Astrocyte (in vitro differentiated cells and primary cell): ENCODE measurements around the gene DIRAS2. TPM values are rescaled to one million over a fixed set of nuclear protein-coding genes. Genes with fewer than 3 reads are reported as not detected.

Experiments used
- DNase-seq: peaks from one replicate; pipeline ENCODE4 v3.0.0-alpha.2; 2010; ENCODE audit warnings: low read depth
- FAIRE-seq: peaks from 2 replicates; lab custom pipeline; 2011; peaks lifted over from hg19 to GRCh38; lab: Jason Lieb, UNC
- H2AFZ ChIP-seq: 2 replicates; pipeline ENCODE4 v1.6.0; 2012; ENCODE audit warnings: low read depth, low read length, inconsistent platforms
- H3K27ac ChIP-seq: 2 replicates; pipeline ENCODE4 v1.5.1; 2011; ENCODE audit warnings: low read depth, low read length, inconsistent platforms
- H3K27me3 ChIP-seq: 2 replicates; pipeline ENCODE4 v1.6.0; 2011; ENCODE audit warnings: low read length, inconsistent platforms; ENCODE audit not compliant: insufficient read depth
- H3K36me3 ChIP-seq: 2 replicates; pipeline ENCODE4 v1.5.1; 2011; ENCODE audit warnings: low read length, inconsistent platforms; ENCODE audit not compliant: insufficient read depth
- H3K4me1 ChIP-seq: 2 replicates; pipeline ENCODE4 v1.5.1; 2011; ENCODE audit warnings: low read length, inconsistent platforms; ENCODE audit not compliant: insufficient read depth
- H3K4me2 ChIP-seq: 2 replicates; pipeline ENCODE4 v1.6.0; 2012; ENCODE audit warnings: low read length, inconsistent platforms
- H3K4me3 ChIP-seq: 2 replicates; pipeline ENCODE4 v1.5.1; 2011; ENCODE audit warnings: low read depth, mild to moderate bottlenecking, low read length, inconsistent platforms; ENCODE audit not compliant: insufficient read depth
- H3K79me2 ChIP-seq: 2 replicates; pipeline ENCODE4 v1.6.0; 2012; ENCODE audit warnings: mild to moderate bottlenecking, low read length, inconsistent platforms; ENCODE audit not compliant: insufficient read depth
- H3K9ac ChIP-seq: 2 replicates; pipeline ENCODE4 v1.6.0; 2012; ENCODE audit warnings: mild to moderate bottlenecking, low read length, inconsistent platforms
- H3K9me3 ChIP-seq: 2 replicates; pipeline ENCODE4 v1.5.1; 2012; ENCODE audit warnings: low read depth, mild to moderate bottlenecking, low read length, inconsistent platforms; ENCODE audit not compliant: insufficient read depth
- H4K20me1 ChIP-seq: 2 replicates; pipeline ENCODE4 v1.6.0; 2012; ENCODE audit warnings: low read length, inconsistent platforms; ENCODE audit not compliant: insufficient read depth
- H3K27ac Mint-ChIP-seq: one replicate; pipeline ENCODE4 v1.8.0; 2021; ENCODE audit warnings: mild to moderate bottlenecking, mixed read lengths; ENCODE audit not compliant: unreplicated experiment
- H3K27me3 Mint-ChIP-seq: one replicate; pipeline ENCODE4 v1.8.0; 2021; ENCODE audit warnings: low read depth, mixed read lengths; ENCODE audit not compliant: unreplicated experiment
- H3K36me3 Mint-ChIP-seq: one replicate; pipeline ENCODE4 v1.8.0; 2021; ENCODE audit warnings: low read depth, mixed read lengths; ENCODE audit not compliant: unreplicated experiment
- H3K4me1 Mint-ChIP-seq: one replicate; pipeline ENCODE4 v1.8.0; 2021; ENCODE audit warnings: low read depth, mixed read lengths; ENCODE audit not compliant: unreplicated experiment
- H3K4me3 Mint-ChIP-seq: one replicate; pipeline ENCODE4 v1.8.0; 2021; ENCODE audit warnings: mild to moderate bottlenecking, moderate library complexity, mixed read lengths; ENCODE audit not compliant: unreplicated experiment
- H3K9me3 Mint-ChIP-seq: one replicate; pipeline ENCODE4 v1.8.0; 2021; ENCODE audit warnings: mild to moderate bottlenecking, mixed read lengths; ENCODE audit not compliant: unreplicated experiment
- CTCF ChIP-seq: IDR thresholded peaks from 2 replicates; pipeline ENCODE4 v1.5.1; 2011; ENCODE audit warnings: low read depth, mild to moderate bottlenecking, inconsistent platforms, low read length, moderate library complexity; ENCODE audit not compliant: insufficient read depth
- EZH2 ChIP-seq: IDR thresholded peaks from 2 replicates; pipeline ENCODE4 v1.6.1; 2012; ENCODE audit warnings: mild to moderate bottlenecking, low read length, inconsistent platforms; ENCODE audit not compliant: insufficient read depth
- total RNA-seq: library from RNA; stranded (reverse); gene quantifications from 2 replicates; pipeline ENCODE4 v1.2.1, GENCODE V29; 2021

The DIRAS2 gene
- total RNA-seq, 1 donor from 2014 or later = 0.27 TPM

- no peaks in the 10 kb centered on the region for H3K27me3 Mint-ChIP-seq
- Histone ChIP-seq H3K4me3 (no peak overlapping the region), H2AFZ (no peak overlapping the region), H3K79me2 (no peaks in the 10 kb centered on the region), H3K36me3 (no peaks in the 10 kb centered on the region), H4K20me1 (no peaks in the 10 kb centered on the region), H3K9ac (no peak overlapping the region), H3K9me3 (no peaks in the 10 kb centered on the region), H3K4me1 (no peaks in the 10 kb centered on the region), H3K27me3 (no peaks in the 10 kb centered on the region), H3K4me2 (no peak overlapping the region), H3K27ac (no peak overlapping the region)
- H3K36me3 Mint-ChIP-seq = no peaks in the 10 kb centered on the region
- H3K27ac Mint-ChIP-seq = no peak overlapping the region
- TF ChIP-seq EZH2 (no peak), CTCF (no peak)
- FAIRE-seq (no peak), DNase-seq (no peak)
- H3K4me1 Mint-ChIP-seq = no peaks in the 10 kb centered on the region
- H3K9me3 Mint-ChIP-seq = peaks cover 2% of the 10 kb centered on the region
- H3K4me3 Mint-ChIP-seq = no peak overlapping the region
These were observed 42.6 kb downstream of the DIRAS2 start for GRCh38 chr9:90600029-90600428.

- Mint-ChIP-seq H3K36me3 (no peaks in the 10 kb centered on the region), H3K4me3 (no peak overlapping the region), H3K27ac (no peak overlapping the region), H3K4me1 (no peaks in the 10 kb centered on the region), H3K9me3 (peaks cover 5% of the 10 kb centered on the region), H3K27me3 (no peaks in the 10 kb centered on the region)
- Histone ChIP-seq H3K27ac (no peak overlapping the region), H3K9me3 (no peaks in the 10 kb centered on the region), H3K9ac (no peak overlapping the region), H2AFZ (no peak overlapping the region), H3K27me3 (no peaks in the 10 kb centered on the region), H3K79me2 (no peaks in the 10 kb centered on the region), H3K4me1 (no peaks in the 10 kb centered on the region), H3K4me3 (no peak overlapping the region), H3K4me2 (no peak overlapping the region), H4K20me1 (no peaks in the 10 kb centered on the region), H3K36me3 (no peaks in the 10 kb centered on the region)
- TF ChIP-seq EZH2 = no peak
- no peak for TF ChIP-seq CTCF
- FAIRE-seq (no peak), DNase-seq (no peak)
These were observed 44.4 kb downstream of the DIRAS2 start for GRCh38 chr9:90598191-90598590.

- Histone ChIP-seq H3K4me2 (no peak overlapping the region), H3K9me3 (no peaks in the 10 kb centered on the region), H3K4me1 (no peaks in the 10 kb centered on the region), H3K27me3 (no peaks in the 10 kb centered on the region), H4K20me1 (no peaks in the 10 kb centered on the region), H3K4me3 (no peak overlapping the region), H3K36me3 (no peaks in the 10 kb centered on the region), H3K9ac (no peak overlapping the region), H3K27ac (no peak overlapping the region), H2AFZ (no peak overlapping the region), H3K79me2 (no peaks in the 10 kb centered on the region)
- no peak for TF ChIP-seq EZH2
- TF ChIP-seq CTCF = no peak
- H3K27me3 Mint-ChIP-seq = peaks cover 4% of the 10 kb centered on the region
- DNase-seq (no peak), FAIRE-seq (no peak)
- peaks cover 5% of the 10 kb centered on the region for H3K9me3 Mint-ChIP-seq
- H3K4me1 Mint-ChIP-seq = no peaks in the 10 kb centered on the region
- H3K4me3 Mint-ChIP-seq = no peak overlapping the region
- no peak overlapping the region for H3K27ac Mint-ChIP-seq
- no peaks in the 10 kb centered on the region for H3K36me3 Mint-ChIP-seq
These were observed 49.0 kb downstream of the DIRAS2 start for GRCh38 chr9:90593646-90594045.
